Stimulated activated naive CD4-positive, alpha-beta T cell (primary cell): ENCODE data around the gene LRP1.

Experiments used
- DNase-seq, 6 experiments: peaks; one replicate each; lab custom pipeline; 2025; lab: John Stamatoyannopoulos, UW

The LRP1 gene

DNA sequence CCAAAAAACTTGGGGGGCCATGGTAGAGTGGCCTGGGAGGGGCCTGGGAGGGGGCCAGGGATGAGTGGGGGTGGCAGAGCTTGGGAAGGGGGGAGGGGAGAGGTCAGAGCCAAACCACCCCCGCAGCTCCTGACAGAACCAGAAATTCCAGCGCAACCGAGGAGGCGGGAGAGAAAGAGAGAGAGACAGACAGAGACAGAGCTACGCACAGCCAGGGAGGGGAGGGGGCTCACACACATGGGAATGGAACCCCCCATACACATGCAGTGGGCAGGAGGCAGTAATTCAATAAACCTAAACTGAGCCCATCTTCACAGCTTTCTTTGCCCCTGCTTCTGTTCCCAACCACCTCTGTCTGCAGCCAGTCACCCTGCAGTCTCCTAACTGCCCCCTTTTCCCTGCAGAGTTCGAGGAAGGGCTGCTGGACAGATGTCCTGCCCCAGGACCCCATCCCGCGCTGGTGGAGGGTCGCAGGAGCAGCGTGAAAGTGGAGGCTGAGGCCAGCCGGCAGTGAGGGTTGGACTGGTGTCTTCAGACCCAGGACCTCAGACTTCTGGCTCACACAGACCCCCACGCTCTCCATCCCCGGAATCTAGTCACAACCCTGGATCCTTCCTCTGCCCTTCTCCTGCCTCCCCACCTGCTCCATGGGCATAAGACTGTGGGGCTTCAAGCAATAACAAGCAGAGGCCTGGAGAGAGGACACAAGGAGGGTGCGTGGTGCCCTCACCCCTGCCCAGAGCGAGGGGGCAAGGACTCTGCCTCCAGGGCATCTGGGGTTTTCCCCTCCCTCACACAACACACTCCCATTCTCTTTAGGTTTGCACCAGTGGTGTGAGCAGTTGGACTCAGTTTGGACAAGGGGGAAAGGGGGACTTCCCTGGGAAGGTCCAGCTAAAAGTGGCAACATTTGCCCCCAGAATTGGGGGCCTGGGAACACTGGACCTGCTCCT, 33.8 kb upstream of the LRP1 start:
- DNase-seq: no peak

DNA sequence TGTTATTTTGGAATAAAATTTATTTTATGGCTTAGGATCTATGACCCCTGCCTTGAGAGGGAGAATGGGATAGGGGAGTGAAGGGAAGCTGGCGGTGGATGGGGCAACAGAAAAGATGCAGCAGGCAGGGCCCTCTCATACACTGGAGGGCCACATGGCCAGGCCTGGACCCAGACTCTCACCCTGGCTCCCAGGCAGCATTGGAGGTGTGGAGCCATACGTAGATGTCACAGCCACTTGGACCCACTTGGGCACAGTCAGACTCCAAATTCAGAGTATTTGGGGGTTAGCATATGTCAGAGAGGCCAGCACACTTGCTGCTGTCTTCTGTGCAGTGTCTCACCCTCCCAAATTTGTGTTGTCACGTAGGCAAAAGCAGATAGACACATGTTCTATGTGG, 32.8 kb upstream of the LRP1 start:
- no peak for DNase-seq

DNA sequence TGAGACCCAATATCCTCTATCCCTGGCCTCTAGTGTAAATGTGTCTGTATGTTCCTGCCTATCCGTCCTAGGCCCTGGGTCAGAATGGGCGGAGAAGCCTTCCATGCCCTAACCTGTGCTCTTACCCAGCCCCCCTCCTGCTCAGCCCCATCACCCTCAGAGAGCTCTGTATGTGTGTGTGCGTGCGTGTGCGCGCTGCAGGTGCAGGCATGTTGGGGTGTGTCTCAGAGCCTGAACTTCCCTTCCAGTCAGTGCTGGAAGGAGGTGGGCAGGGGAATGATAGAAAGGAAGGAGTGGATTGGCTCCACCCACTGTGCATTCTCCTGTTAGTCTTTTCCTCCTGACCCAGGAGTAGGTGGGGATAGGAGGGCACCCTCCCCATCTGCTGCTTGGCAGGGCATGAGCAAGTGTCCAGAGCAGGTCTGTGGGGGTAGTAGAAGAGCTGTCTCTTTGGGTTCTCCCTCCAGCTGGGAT, 32.1 kb upstream of the LRP1 start:
- no peak for DNase-seq

DNA sequence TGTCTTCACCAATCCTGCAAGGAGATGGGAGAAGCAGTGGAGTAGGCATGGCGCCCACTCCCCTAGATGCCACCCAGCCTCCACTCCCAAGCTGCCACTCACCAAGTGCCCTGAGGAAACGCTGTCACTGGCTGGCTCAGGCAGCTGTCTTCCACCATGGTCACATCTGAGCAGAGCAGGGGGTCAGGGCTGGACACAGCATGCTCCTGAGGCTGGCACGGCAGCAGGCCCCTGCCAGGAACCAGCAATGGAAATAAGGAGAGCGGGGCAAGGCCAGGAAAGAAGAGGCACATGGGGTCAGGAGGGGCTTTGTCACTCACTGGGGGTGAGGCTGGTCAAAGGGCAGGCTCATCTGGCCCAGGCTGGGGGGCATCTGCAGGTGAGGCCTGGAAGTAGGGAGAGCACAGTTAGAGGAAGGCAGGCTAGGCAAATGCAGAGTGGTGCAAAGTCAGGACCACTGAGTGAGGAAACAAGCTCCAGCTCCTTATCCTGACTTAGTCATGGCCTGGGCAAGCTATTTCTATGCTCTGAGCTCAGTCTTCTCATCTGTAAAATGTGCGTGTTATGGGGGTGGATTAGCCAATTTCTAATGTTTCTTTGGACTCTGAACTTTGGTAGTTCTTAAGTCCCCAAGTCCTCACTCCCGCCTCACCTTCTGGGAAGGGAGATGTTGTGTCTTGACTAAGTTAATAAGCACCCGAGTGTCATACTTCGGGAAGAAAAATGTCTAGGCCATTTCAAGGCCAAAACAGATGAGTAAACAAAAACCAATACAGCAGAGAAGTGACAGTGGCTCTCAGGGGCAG, 31.3 kb upstream of the LRP1 start:
- no peak for DNase-seq

DNA sequence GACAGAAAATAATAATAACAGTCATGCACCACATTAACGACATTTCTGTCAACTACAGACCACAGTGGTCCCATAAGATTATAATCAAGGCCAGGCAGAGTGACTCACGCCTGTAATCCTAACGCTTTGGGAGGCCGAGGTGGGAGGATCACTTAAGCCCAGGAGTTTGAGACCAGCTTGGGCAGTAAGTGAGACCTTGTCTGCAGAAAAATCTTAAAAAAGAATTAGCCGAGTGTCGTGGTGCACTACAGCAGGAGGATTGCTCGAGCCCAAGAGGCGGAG, 30.8 kb upstream of the LRP1 start:
- no peak for DNase-seq

DNA sequence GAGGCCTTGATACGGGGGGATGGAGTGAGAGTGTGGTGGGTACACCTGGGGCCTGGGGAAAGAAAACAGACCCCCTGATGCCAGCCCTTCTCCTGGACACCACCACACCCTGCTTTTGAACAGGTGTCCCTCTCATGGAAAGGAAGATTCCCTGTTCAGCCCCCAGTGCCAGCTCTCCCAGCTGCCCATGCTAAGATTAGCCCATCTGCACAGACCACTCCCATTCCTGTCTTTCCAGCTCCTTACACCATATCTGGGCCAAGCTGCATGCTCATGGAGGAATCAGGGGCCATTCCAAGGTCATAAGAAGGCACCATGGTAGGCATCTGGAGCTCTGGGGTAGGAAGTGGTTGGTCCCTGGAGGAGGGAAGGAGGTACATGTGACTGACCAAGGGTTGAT, 29.7 kb upstream of the LRP1 start:
- DNase-seq: no peak

DNA sequence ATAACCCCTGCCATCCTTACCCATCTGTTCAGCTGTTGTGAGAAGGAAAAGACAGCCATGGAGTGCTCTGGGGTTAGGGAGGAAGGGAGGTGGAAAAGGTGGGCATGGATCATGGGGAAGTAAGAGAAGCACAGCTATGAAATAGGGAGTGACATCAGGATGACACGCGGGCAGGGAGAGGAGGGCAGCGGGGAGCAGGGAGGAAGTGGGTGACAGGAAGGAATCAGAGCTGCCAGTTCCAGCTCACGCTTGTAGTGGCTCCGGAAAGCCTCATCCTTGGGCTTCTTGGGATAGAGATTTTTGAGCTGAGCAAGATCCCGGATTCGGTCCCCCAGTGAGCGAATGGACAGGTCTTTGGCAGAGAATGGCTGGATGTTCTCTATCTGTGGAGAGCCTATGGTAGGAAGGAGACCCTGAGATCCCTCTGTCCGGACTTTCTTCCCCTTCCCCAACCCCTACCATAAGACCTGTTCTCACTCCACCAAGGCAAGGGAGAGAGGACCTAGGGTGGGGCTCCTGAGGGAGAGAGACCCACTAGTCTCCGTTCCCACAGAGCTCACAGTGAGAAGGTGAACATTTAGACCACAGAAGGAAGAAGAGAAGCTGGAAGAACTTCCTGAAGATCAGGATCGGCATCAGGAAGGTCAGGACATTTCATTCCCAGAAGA, 29.1 kb upstream of the LRP1 start:
- DNase-seq: no peak

DNA sequence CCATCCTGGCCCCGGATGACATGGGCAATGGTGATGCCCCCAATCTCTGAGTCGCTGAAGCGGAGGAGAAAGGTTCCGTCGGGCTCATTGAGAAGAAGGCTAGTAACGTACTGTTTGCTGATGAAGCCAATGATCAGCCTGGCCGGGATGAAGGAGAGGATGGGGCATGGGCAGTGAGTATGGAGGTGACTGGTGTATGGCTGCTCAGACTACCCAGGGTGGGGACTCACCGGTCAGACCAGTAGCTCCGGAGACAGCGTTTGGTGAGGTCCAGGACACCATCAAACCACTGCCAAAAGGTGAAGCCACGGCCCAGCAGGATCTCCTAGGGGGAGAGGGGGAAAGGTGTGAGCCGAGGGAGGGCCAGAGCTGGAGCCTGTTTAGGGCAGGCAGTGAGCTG, 28.5 kb upstream of the LRP1 start:
- DNase-seq: no peak

DNA sequence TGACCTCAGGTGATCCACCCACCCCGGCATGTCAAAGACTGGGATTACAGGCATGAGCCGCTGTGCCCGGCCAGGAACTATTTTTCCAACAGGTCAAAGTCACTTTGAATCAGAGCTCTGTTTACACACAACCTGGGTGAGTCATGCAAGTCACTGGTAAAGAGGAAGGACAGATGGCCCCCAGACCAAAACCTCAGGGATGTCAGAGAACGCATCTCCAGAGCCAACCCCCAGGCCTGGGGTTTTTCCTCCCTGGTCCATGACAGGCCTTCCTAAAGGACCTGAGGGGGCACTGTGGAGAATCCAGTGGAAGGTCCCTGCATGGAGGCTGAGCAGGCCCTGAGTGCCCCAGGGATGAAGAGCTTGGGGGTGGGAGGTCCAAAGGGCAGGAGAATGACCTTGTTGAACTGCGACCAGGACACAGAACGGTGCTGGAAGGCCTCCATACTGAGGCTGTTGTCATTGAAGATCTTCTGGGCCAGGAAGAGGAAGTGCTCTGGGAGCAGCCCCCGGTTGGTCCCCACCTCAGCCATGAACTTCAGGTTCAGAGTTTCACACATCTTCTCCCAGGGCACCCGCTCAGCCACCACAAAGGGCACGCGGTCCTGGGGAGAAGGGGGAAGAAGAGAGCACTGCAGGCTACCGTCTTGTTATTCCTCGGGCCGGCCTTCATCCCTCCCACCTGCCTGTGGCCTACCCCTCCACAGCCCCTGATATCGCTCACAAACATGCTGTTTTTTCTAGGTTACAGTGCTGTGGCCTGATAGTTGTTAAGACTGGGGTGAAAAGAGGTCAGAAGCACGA, 26.2 kb upstream of the LRP1 start:
- DNase-seq: no peak

DNA sequence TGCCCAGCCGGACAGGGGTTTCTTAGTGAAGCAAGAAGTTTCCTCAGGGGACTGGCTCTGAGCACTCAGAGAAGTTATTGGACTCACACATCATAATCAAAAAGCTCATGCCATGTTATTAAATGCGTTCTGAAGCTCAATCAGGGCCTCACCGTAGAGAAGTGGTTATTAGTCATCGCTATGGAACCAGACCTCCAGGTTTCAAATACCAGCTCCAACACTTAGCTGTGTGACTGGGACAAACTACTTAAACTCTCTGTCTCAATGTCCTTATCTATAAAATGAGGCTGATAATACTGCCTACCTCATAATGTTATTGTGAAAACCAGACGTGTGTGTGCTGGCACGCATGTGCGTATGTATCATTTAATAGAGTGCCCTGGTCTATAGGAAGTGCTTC, 24.4 kb upstream of the LRP1 start:
- DNase-seq: no peak

DNA sequence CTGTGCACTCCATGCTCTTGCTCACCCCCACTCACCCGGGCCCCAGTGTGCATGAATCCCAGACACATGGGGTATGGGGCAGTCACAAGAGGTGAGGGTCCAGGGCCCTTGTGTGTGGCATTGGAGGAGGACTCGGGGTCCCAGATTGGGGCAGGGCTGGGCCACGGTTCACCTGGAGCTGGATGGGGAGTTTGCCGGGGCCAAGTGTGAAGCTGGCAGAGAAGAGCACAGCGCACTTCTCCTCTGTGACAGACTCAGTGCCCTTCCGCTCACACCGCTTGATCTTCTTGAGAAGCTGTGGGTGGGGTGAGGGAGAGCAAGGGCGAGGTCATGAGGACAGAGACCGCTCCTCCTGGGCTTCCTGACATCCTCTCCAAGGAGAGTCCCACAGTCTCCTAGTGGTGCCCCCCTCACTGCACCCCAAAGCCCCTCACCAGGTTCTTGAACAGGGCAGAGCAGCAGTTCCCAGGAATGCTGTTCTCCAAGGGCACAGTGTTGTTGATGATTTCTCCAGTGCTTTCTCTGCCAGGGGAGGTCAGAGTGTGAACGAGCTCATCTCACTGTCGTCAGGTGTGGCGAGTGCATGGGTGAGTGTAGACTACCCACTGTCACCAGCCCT, 23.9 kb upstream of the LRP1 start:
- DNase-seq: no peak

DNA sequence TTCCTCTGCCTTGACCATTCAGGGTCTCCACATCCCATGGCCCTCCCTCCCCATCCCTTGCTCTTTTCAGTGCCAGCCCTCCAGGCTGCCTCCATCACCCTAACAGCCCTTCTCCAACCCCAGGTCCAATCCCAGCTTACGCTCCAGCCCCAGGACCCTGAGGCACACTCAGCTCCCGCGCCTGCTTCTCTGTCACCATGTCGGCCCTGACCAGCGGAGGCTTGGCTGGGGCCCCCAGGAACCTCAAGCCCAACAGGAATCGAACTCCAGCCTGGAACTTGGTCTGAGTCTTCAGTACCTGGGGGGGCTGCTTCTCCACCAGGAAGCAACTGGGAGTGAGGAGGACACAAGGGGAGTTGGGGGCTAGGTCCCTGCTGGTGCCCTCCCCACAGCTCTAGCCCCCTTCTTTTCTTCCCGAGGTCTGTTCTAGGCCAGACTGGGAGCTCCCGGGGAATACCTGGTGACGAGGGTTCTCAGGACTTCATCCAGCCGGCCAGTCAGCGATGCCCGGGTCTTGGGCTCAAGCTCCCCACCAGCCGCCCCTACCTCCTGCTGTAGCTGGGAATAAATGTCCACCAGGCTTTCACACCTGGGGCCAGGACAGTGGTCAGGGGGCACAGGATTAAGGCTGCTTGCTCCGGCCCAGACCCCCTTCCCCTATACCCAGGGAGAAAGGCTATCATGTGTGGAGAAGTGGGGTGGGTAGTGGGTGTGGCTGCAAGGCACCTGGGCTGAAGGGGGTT, 23.1 kb upstream of the LRP1 start:
- no peak for DNase-seq

DNA sequence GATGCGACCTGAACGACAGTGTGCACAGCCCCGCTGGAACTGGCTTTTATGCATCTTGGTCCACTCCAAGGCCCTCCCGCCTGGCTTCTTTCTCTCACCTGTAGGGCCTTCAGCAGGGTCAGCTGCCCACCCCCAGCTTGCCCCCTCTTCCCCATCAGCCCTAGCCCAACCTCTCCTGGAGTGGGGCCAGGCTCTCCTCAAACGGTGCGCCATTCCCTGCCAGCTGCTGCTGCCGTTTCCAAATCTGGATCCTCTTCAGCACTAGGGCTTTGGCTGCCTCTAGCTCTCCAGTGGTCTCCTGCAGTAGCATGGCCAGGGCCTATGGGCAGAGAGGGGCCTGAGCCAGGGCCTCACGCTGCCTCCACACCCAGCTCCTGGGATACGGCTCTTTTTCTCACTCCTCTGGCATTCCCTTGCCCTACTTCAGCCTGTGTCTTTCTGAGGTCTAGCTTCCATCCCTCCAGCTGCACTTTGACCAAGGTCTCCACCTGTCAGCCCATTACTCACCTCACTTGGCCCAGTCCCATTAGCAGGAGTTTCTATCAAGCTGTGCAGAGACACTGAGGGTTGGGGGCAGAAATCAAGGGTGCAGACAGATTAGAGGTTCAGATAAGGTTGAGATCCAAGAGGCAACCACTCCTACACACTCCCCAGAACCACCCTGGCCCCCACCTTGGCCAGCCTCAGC, 22.1 kb upstream of the LRP1 start:
- DNase-seq: no peak

DNA sequence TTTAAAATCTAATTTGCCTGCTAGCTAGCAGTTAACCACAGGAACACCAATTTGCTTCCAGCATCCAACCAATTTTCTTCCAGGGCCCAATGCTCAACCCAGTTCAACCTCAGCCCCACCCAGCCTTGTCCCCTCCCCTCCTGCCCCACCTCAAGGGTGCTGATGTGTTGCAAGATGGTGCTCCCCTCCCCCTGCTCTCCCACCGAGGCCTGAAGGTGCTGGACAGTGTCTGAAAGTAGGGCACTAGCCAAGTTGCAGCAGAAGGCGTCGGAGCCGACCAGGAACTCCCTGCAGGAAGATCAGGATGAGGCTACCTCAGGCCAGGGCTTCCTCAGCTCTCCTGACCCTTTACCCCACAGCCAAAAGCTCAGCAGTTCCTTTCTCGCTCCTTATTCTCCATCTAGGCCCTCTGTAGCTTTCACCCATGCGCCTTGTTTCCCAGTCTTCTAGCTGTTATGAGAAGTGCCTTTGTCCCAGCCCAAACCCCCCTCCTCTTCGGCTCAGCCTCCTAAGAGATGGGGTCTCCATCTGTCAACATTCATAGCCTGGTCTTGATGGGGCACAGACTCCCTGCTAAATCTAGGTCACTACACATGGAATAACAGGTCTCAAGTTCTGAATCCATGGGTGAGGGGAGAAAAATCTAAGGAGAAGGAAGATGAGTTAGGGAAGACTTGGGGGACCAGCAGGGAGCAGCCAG, 20.7 kb upstream of the LRP1 start:
- DNase-seq: no peak

DNA sequence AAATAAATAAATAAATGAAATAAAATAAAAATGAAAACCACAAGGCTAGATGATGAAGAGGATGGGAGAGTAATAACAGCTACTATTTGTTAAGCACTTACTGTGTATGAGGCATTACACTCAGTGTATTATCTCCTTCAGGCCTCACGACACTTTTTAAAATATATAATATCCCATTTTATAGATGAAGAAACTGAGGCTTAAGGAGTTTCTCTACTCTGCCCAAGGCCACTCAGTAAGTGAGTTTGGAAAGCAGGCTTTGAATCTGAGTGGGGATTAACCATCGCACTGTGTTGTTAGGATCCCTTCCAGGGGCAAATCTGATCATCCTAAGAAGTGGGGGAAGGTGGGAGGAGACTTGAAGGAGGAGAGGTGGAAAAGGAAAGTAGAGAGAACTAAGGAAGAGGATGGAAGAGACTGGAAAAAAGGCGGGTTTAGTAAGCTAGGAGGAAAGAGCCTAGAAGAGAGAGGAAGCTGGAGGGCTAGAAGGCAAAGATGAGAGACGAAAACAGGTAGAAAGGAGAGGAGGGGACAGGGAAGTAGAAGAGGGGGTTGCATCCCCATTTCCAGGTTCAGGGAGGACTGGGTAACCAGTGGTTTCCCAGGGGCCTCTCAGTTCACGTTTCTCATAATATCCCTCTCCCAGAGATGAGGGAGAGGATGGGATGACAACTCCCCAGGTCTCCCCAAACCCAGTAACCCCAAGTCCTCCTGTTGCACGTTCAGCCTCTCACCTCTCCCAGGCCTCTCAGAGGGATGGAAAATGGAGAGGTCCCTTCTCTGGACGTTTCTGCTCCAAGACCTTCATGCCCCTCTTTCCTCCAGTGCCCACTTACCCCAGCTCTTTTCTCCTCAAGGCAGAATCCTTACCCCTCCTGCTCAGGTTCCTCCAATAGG, 18.8 kb upstream of the LRP1 start:
- no peak for DNase-seq

DNA sequence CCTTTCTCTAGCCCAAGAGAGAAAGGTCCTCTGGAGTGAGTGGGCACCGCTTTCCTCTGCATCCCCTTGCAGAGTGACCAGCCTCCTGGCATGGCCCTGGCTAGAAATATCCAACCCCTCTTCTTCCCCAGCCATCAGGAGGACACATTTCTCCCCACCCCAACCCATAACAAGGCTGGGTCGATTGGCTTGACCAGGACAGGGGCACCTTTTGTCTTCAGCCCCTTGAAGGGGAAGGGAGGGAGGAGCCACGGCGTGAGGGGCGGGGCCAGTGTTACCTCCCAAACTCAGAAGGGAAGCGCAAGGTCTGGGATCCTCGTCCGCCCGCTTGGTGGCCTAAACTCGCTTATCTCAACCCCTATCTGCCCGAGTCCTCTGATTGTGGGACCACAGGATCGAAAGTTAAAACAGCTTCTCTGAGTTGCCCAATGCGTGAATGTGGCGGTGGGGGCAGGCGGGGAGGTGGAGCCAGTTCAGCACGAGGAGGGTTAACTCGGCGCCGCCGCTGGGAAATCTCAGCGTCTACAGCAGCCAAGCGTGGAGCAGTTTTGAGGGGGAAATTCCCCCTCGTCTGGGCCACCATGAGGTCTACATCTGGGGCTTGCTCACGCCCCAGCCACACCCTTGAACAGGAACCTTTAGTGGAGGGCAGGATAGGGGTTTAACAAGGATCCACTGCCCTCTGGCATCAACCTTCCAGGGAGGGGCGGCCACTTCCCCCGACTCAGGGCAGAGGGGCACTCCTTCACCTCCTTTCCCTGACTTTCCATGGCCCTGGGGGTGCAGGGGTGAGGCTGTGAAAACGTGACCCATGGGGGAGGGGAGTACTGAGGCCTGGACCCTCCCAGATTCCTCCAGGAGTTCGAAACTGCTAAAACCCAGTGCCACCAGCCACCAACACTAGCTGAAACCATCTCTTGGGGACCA, 17.9 kb upstream of the LRP1 start:
- DNase-seq: peak; percentile 46 to 76 (median 61)

DNA sequence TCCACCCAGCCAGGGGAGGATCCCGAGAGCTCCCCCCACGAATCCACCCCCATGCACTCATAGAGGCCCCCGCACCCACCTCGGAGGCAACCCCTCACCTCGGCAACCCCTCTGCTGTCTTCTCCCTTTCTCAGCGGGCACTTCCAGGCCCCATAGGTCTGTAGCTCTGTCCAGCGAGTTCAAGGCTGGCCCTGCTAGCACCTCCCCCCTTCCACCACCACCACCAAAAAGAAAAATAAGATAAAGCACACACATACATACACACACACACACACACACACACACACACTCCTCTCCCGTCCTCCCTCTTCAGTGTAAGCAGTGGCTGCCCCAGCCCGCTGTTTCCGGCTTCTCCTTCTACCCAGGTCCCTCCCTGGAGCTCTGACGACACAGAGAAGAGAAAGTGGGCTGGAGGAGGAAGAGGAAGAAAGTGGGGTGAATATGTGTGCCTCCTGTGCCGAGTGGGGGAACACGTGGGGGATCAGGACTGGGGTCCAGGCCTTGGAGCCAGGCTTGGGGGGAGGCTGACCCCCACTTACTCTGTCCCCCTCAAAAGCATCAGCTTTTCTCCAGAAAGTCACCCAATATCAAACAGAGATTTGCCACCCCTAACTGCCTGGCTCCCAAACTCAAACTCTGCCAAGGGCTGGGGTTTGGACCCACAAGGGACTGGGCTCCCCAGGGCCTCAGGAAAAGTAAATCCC, 17.1 kb upstream of the LRP1 start, which contains the start of gene STAT6:
TSS of gene STAT6 (minus strand) at position 332 of the 704 bp plus-strand sequence. CDS start 3,084 bp downstream, outside the sequence.
- DNase-seq: peak; percentile 67 to 88 (median 82)
